GM19351 (cell line): ENCODE data around the gene MCM8.

Experiments used
- ATAC-seq: cut with Tn5 transposase; IDR thresholded peaks from one replicate; pipeline ENCODE4 v1.9.1; 2021; ENCODE audit warnings: mild to moderate bottlenecking, moderate library complexity; ENCODE audit not compliant: unreplicated experiment

MCM8 gene

DNA sequence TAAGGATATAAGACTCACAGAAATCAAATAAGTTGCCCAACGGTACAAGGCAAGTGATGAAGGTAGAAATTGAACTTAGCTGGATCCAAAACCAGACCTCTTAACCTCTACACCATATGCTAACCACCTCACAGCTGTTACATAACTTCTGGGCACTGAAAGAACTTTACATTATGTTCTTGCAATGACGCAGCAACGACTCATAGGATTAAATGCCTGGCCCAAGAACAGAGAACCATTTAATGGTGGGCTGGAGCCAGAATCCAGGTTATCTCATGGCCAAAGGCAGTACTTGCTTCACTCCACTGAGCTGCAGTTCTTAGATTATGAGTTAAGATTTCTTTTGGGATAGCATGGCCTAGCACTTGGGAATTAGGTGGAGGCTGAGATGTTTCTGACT lies 4.5 kb upstream of the MCM8 start:
- ATAC-seq, result no peak

GRCh38 chr20:5947276-5947675 lies 3.2 kb upstream of the MCM8 start:
- ATAC-seq, result no peak

DNA sequence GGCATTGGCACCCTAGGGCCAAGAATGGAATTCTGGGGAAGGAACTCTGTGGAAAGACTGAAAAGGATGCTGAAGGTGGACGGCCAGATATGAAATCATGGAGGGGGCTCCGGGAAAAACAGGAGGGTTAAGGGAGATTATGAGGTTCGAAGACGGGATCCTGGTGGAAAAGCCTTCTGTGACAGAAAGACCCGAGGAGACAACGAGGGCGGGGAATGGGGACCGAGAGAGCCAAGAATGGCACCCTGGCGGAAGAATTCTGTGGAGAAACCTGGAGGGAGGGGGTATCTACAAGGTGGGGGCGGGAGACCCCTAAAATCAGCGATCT lies 545 bp upstream of the MCM8 start:
- ATAC-seq, result no peak

- no peak for ATAC-seq
These were observed 17.0 kb downstream of the MCM8 start for GRCh38 chr20:5967469-5967868.

DNA sequence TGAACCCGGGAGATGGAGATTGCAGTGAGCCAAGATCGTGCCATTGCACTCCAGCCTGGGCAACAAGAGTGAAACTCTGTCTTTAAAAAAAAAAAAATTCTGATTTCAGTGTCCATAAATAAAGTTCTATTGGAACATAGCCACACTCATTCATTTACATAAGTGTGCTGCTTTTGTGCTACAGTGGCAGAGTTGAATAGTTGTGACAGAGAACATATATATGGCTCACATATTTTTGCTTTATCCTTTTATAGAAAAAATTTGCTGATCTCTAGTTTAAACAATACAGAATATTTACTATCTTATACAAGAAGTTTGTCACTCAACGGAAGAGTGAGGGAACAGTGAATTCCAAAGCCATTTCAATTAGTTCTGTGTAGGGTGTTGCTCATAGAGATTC lies 18.0 kb downstream of the MCM8 start:
- ATAC-seq, result no peak

DNA sequence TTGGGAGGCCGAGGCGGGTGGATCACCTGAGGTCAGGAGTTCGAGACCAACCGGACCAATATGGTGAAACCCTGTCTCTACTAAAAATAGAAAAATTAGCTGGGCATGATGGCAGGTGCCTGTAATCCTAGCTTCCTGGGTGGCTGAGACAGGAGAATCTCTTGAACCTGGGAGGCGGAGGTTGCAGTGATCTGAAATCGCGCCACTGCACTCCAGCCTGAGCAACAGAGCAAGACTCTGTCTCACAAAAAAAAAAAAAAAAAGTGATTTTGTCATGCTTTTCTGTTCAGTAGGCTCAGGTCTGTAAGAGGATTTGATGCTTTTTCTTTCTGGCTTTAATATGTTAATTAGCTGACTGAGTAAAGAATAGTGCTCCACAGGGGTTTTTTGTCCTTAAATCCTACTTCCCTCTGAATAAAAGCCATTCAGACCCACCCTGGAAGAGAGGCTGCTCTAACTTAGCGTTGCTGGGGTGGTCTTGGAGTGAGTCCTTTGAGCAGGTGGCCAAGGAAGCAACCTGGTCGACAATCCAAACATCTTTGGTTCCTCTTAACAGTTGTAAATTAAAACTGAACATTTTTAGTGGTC lies 19.0 kb downstream of the MCM8 start:
- no peak for ATAC-seq

DNA sequence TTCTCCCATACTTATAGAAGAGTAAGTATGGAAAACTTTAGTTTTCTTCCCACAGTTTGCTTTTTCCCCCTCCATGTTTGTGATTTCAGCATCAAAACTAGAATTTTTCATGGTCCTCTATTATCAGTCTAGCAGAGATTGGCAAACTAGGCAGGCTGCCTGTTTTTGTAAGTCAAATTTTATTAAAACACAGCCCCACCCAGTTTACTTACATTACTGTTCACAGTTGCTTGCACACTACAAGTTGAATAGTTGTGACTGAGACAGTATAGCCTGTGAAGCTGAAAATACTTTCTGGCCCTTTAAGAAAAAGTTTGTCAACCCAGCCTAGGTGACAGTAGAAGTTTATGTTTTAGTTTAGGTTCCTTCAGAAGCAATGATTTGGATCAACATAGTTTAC lies 19.5 kb downstream of the MCM8 start:
- ATAC-seq, result no peak

- no peak for ATAC-seq
These were observed 19.9 kb downstream of the MCM8 start for GRCh38 chr20:5970381-5970780.

GRCh38 chr20:5971203-5971602 lies 20.8 kb downstream of the MCM8 start:
- ATAC-seq, result no peak

DNA sequence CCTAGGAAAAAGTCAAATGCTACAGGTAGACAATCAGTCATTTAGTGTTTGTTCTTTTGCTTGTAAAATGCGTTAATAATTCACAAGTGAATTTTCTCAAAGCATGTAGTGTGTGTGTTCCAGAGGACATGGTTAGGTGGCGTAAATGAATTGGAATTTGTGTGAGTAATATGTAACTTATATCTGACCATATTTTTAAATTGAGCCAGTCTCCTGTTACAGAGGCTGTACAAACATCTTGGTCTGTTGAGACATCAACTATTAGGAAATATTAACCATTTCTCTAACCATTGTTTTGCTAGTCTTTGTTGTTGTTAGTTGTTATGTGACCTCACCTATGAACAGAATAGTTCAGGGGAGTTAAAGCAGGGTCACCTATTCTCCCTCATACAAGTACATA lies 22.7 kb downstream of the MCM8 start:
- no peak for ATAC-seq

GRCh38 chr20:5973971-5974370 lies 23.5 kb downstream of the MCM8 start:
- no peak for ATAC-seq

GRCh38 chr20:5974531-5974930 lies 24.1 kb downstream of the MCM8 start:
- ATAC-seq, result no peak

DNA sequence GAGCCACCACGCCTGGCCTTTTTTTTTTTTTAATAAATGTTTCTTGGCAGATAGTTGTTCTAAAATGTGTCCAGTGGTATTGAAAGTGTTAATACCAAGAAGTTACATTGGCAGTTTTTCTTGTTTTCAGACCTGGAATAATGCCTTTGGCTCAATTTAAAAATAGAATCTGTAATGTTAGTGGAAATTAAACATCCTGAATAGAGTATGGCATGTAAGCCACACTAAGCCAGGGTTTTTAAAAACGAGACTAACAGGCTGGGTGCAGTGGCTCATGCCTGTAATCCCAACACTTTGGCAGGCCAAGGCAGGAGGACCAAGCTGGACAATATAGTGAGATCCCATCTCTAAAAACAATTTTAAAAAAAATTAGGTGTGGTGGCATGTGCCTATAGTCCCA lies 25.3 kb downstream of the MCM8 start:
- no peak for ATAC-seq

- no peak for ATAC-seq
These were observed 26.8 kb downstream of the MCM8 start for GRCh38 chr20:5977223-5977622.

DNA sequence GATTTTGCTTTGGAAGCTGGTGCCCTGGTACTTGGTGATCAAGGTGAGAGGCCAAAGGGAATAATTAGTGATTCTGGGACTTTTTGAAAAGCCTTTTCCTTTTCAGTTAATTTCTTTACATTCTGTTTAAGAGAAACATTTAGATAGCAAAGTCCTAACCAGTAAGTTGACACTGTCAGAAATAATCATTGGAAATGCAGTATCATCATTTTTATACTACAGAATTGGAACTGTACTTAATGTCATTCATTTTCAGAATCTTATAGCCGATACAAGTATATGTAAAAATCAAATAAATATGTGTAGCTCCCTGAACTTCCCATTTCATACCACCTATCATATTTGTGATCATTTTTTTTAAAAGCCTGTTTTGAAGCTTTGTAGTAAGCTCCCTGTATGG lies 27.5 kb downstream of the MCM8 start:
- no peak for ATAC-seq

GRCh38 chr20:5979801-5980200 lies 29.3 kb downstream of the MCM8 start:
- no peak for ATAC-seq

GRCh38 chr20:5980720-5981538 lies 30.5 kb downstream of the MCM8 start:
- no peak for ATAC-seq

DNA sequence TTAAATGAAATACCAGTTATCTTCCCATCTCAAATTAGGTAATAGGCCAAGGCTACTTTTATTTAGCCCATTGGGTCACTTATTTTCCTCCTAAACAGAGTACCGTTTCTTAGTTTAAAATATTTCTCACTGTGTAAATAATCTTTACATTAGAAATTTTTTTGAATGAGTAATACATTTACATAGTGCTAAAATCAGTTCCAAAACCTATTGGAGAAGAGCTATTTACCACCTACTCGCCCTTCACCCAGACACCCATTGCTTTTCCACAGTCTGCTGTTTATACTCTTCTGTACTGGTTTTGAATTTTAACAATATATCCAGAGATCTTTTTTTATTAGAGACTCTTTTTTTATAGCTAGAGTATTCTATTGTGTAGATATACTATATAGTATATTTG lies 36.9 kb downstream of the MCM8 start:
- no peak for ATAC-seq

DNA sequence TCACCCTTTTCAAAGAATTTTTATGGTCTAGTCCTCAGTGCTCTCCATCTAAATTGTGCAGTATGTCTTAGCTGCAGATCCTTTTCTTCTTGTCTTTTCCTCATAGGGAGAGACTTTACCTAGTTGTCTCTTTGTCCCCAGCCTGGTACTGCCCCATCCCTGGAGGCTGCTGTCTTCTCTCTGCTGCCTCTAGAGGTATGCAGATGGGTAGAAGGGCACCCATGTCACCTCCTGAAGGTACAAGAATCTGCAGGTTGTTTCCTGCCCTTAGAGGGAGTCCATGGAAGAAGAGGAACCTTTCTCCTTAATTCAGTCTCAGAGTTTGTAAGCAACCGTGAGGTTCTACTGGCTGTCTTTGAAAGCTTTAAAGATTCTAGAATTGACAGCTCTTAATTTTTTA lies 39.1 kb downstream of the MCM8 start:
- no peak for ATAC-seq

GRCh38 chr20:5990946-5991345 lies 40.5 kb downstream of the MCM8 start:
- ATAC-seq, result no peak

GRCh38 chr20:5991623-5992441 lies 41.4 kb downstream of the MCM8 start:
- ATAC-seq, result no peak

- peak; percentile 100 for ATAC-seq
These were observed 46.3 kb downstream of the MCM8 start for GRCh38 chr20:5996765-5997164.
